H1 (cell line): ENCODE data around the gene TRNAU1AP. TPM values are rescaled to one million over a fixed set of nuclear protein-coding genes. Genes with fewer than 3 reads are reported as not detected.
A peak's percentile ranks its signal among the peaks of the same experiment; 100 is the strongest.

Experiments
- CTCF ChIA-PET: fragments of 300-600 bp; sonication (Branson Sonifier 250); formaldehyde crosslinking; loops from one replicate; lab custom pipeline; 2021; ENCODE audit not compliant: partially characterized antibody; lab: Charles Lee
- POLR2A ChIA-PET: fragments of 300-600 bp; sonication (Branson Sonifier 250); formaldehyde crosslinking; loops from one replicate; lab custom pipeline; 2021; ENCODE audit warnings: inconsistent platforms; ENCODE audit not compliant: partially characterized antibody; lab: Charles Lee
- DNase-seq, 2 experiments: peaks; one replicate each; pipeline versions ENCODE4 v3.0.0 to v3.0.0-alpha.2; 2010 to 2022; ENCODE audit warnings: low spot score in 2 of 2, low read depth in 1 of 2, mixed read lengths in 1 of 2
- FAIRE-seq: peaks from 2 replicates; lab custom pipeline; 2011; peaks lifted over from hg19 to GRCh38; lab: Jason Lieb, UNC
- H2AFZ ChIP-seq: 2 replicates; pipeline ENCODE4 v1.8.1; 2012; ENCODE audit warnings: low read length, inconsistent platforms
- H2AK5ac ChIP-seq: 2 replicates; pipeline ENCODE4 v1.6.1; 2013; ENCODE audit warnings: low read depth, low read length
- H2BK120ac ChIP-seq: replicated peaks from 2 replicates; pipeline ENCODE3; 2013; ENCODE audit warnings: low read depth, low read length, inconsistent platforms
- H2BK12ac ChIP-seq: 2 replicates; pipeline ENCODE4 v1.6.1; 2013; ENCODE audit warnings: low read depth, low read length
- H2BK15ac ChIP-seq: 2 replicates; pipeline ENCODE4 v1.6.1; 2013; ENCODE audit warnings: low read length
- H2BK20ac ChIP-seq: 2 replicates; pipeline ENCODE4 v1.6.1; 2013; ENCODE audit warnings: low read length
- H2BK5ac ChIP-seq: 2 replicates; pipeline ENCODE4 v1.6.1; 2013; ENCODE audit warnings: low read depth, low read length
- H3K14ac ChIP-seq: 2 replicates; pipeline ENCODE4 v1.6.1; 2013; ENCODE audit warnings: inconsistent platforms; ENCODE audit not compliant: insufficient read length
- H3K18ac ChIP-seq: 2 replicates; pipeline ENCODE4 v1.6.1; 2013; ENCODE audit warnings: low read length; ENCODE audit errors: extremely low read depth
- H3K23ac ChIP-seq: 2 replicates; pipeline ENCODE4 v1.6.1; 2013; ENCODE audit warnings: inconsistent platforms; ENCODE audit not compliant: insufficient read length
- H3K23me2 ChIP-seq: 2 replicates; pipeline ENCODE4 v1.6.1; 2013; ENCODE audit warnings: low read depth, low read length
- H3K27ac ChIP-seq: 2 replicates; pipeline ENCODE4 v1.6.1; 2011; ENCODE audit warnings: low read depth, low read length, inconsistent platforms
- H3K27me3 ChIP-seq, 4 experiments: replicated peaks in 1 of 4; 1 replicate in 1 of 4; 2 replicates in 3 of 4; pipeline versions ENCODE4 v1.6.1 to v1.8.1; 2011 to 2013; ENCODE audit warnings: low read length in 3 of 4, mild to moderate bottlenecking in 3 of 4, inconsistent platforms in 2 of 4, mixed read lengths in 2 of 4, moderate library complexity in 1 of 4; ENCODE audit not compliant: control insufficient read depth in 3 of 4, insufficient read depth in 3 of 4; ENCODE audit errors: extremely low read depth in 1 of 4
- H3K36me3 ChIP-seq, 4 experiments: 2 replicates each; pipeline versions ENCODE4 v1.6.1 to v1.8.1; 2011 to 2013; ENCODE audit warnings: mild to moderate bottlenecking in 4 of 4, low read length in 3 of 4, moderate library complexity in 2 of 4, control low read depth in 1 of 4, inconsistent platforms in 1 of 4; ENCODE audit not compliant: insufficient read depth in 4 of 4, control insufficient read depth in 2 of 4
- H3K4ac ChIP-seq: replicated peaks from 2 replicates; pipeline ENCODE3; 2013; ENCODE audit warnings: low read length, low read depth, mixed read lengths, inconsistent platforms; ENCODE audit not compliant: insufficient read length
- H3K4me1 ChIP-seq, 4 experiments: replicated peaks in 1 of 4; 1 replicate in 1 of 4; 2 replicates in 3 of 4; pipeline versions ENCODE4 v1.6.1 to v1.8.1; 2011 to 2013; ENCODE audit warnings: low read length in 3 of 4, inconsistent platforms in 2 of 4, mixed read lengths in 1 of 4; ENCODE audit not compliant: insufficient read depth in 4 of 4, control insufficient read depth in 3 of 4
- H3K4me2 ChIP-seq, 2 experiments: 2 replicates each; pipeline versions ENCODE4 v1.6.1 to v1.8.1; 2011 to 2013; ENCODE audit warnings: low read depth in 2 of 2, low read length in 2 of 2, control low read depth in 1 of 2, inconsistent platforms in 1 of 2, mild to moderate bottlenecking in 1 of 2; ENCODE audit not compliant: insufficient read depth in 1 of 2
- H3K4me3 ChIP-seq, 4 experiments: fragments of 200-600, 300-600 bp in 1 of 4; sonication (generic), shearing (Covaris generic), sonication (Bioruptor Twin) in 1 of 4; 2 replicates each; pipeline versions ENCODE4 v1.5.1 to v1.8.1; 2011 to 2016; ENCODE audit warnings: low read length in 4 of 4, low read depth in 3 of 4, control low read depth in 2 of 4, inconsistent platforms in 2 of 4, mild to moderate bottlenecking in 2 of 4, mixed read lengths in 1 of 4, moderate library complexity in 1 of 4; ENCODE audit not compliant: insufficient read depth in 2 of 4; ENCODE audit errors: extremely low read depth in 1 of 4
- H3K56ac ChIP-seq: replicated peaks from 2 replicates; pipeline ENCODE3; 2013; ENCODE audit warnings: low read depth, mild to moderate bottlenecking, mixed read lengths, low read length, inconsistent platforms; ENCODE audit not compliant: insufficient read length
- H3K79me1 ChIP-seq: 2 replicates; pipeline ENCODE4 v1.6.1; 2013; ENCODE audit warnings: low read depth, low read length, control low read depth
- H3K79me2 ChIP-seq, 2 experiments: 2 replicates each; pipeline versions ENCODE4 v1.6.1 to v1.8.1; 2012 to 2013; ENCODE audit warnings: low read length in 2 of 2, mild to moderate bottlenecking in 2 of 2, inconsistent platforms in 1 of 2; ENCODE audit not compliant: insufficient read depth in 2 of 2, control insufficient read depth in 1 of 2
- H3K9ac ChIP-seq, 4 experiments: replicated peaks in 1 of 4; 1 replicate in 1 of 4; 2 replicates in 3 of 4; pipeline versions ENCODE4 v1.6.1 to v1.8.1; 2011 to 2013; ENCODE audit warnings: low read depth in 3 of 4, low read length in 3 of 4, control low read depth in 2 of 4, mild to moderate bottlenecking in 2 of 4, moderate library complexity in 2 of 4, inconsistent platforms in 1 of 4; ENCODE audit errors: extremely low read depth in 1 of 4
- H3K9me3 ChIP-seq, 2 experiments: 2 replicates each; pipeline versions ENCODE4 v1.6.1 to v1.8.1; 2012 to 2013; ENCODE audit warnings: mild to moderate bottlenecking in 2 of 2, moderate library complexity in 2 of 2, control low read depth in 1 of 2, inconsistent platforms in 1 of 2, low read depth in 1 of 2, low read length in 1 of 2, mixed read lengths in 1 of 2; ENCODE audit not compliant: insufficient read depth in 2 of 2
- H4K20me1 ChIP-seq, 2 experiments: replicated peaks in 1 of 2; 2 replicates each; pipeline versions ENCODE3 to v1.8.1; 2011 to 2013; ENCODE audit warnings: inconsistent platforms in 2 of 2, low read length in 2 of 2, mild to moderate bottlenecking in 1 of 2; ENCODE audit not compliant: insufficient read depth in 2 of 2, control insufficient read depth in 1 of 2
- H4K5ac ChIP-seq: 2 replicates; pipeline ENCODE4 v1.6.1; 2013; ENCODE audit warnings: low read length, low read depth, mixed read lengths, inconsistent platforms; ENCODE audit not compliant: insufficient read length
- H4K8ac ChIP-seq: 2 replicates; pipeline ENCODE4 v1.8.0; 2013; ENCODE audit warnings: mild to moderate bottlenecking, moderate library complexity, low read length, inconsistent platforms; ENCODE audit not compliant: insufficient read depth; ENCODE audit errors: extremely low read depth
- H4K91ac ChIP-seq: replicated peaks from 2 replicates; pipeline ENCODE3; 2013; ENCODE audit warnings: low read length, mixed read lengths, inconsistent platforms; ENCODE audit not compliant: insufficient read length
- GABPA ChIP-seq: IDR thresholded peaks from 2 replicates; pipeline ENCODE4 v1.6.1; 2011; ENCODE audit warnings: mild to moderate bottlenecking, low read length, moderate library complexity, borderline replicate concordance; ENCODE audit not compliant: insufficient read depth
- SUZ12 ChIP-seq: fragments of 200-600 bp; sonication (generic); IDR thresholded peaks from 2 replicates; pipeline ENCODE4 v1.6.1; 2012; ENCODE audit warnings: mild to moderate bottlenecking, inconsistent platforms, low read length, moderate library complexity, mixed read lengths
- ZNF274 ChIP-seq: IDR thresholded peaks from 2 replicates; pipeline ENCODE4 v1.7.0; 2012; ENCODE audit warnings: low read length, borderline replicate concordance; ENCODE audit errors: extremely low read depth
- WGBS, 2 experiments: shearing (Covaris generic) in 1 of 2; methylation state at CpG; one replicate each; pipeline versions ENCODE4 v1.1.6 to v1.1.7; 2013 to 2015; ENCODE audit warnings: low lambda C conversion rate in 2 of 2, mixed read lengths in 2 of 2, inconsistent platforms in 1 of 2, low coverage in 1 of 2, missing lambda C conversion rate in 1 of 2; ENCODE audit not compliant: insufficient replicate concordance in 2 of 2, insufficient coverage in 1 of 2, insufficient read length in 1 of 2; ENCODE audit errors: extremely low coverage in 1 of 2, missing lambda C conversion rate in 1 of 2; 5-methylcytosine and 5-hydroxymethylcytosine counted together
- polyA plus RNA-seq, 7 experiments: library from polyadenylated mRNA; depleted of rRNA in 3 of 7; stranded (reverse) in 5 of 7; unstranded in 2 of 7; fragments of >200 nt in 5 of 7; fragments of 200-250 nt in 2 of 7; gene quantifications; 1 replicate in 5 of 7; 2 replicates in 1 of 7; 4 replicates in 1 of 7; pipeline versions ENCODE4 v1.2.1 to v1.2.3, GENCODE V29; 2011 to 2013; ENCODE audit warnings: missing spikeins in 2 of 7, mixed read lengths in 2 of 7
- total RNA-seq: library from RNA; stranded (reverse); fragmentation: NEBNext Ultra II Directional; extraction: Animal tissue kit (Norgen Biotek cat#: 25700); gene quantifications from 2 replicates; pipeline ENCODE4 v1.2.1, GENCODE V29; 2021

The TRNAU1AP gene
- total and polyA plus RNA-seq, 2 of the 8 experiments (the other 6 are each of a cell fraction or from before 2014, with no cell fraction given): 35.2 to 37.1 TPM

GRCh38 chr1:28517649-28517999, 35.3 kb upstream of the TRNAU1AP start:
- H2BK12ac ChIP-seq: no peak overlapping the region
- H3K23ac ChIP-seq: no peak overlapping the region
- H2BK20ac ChIP-seq: no peak overlapping the region
- no peak overlapping the region for H2BK5ac ChIP-seq
- DNase-seq (peak in 1 of 2 experiments; percentile 66), FAIRE-seq (no peak)
- H2AFZ ChIP-seq: no peak overlapping the region
- peak overlapping the region in 1 of 4 experiments; percentile 83; a peak in 5 of 8 replicates for H3K4me3 ChIP-seq
- peak overlapping the region; percentile 24; the same call in 1 of the 2 replicates for H3K27ac ChIP-seq
- H3K4me2 ChIP-seq: peak overlapping the region; percentile 62 to 97; a peak in 3 of 4 replicates
- peaks cover 6% of the 10 kb centered on the region for H3K23me2 ChIP-seq
- peaks cover 10% of the 10 kb centered on the region for H3K79me1 ChIP-seq
- H3K9me3 ChIP-seq: no peaks in the 10 kb centered on the region
- 0 out of 2 replicates have a peak overlapping the region, but pooled peaks have one; percentile 0 for H2AK5ac ChIP-seq
- peaks cover 3 to 7% of the 10 kb centered on the region in 2 experiments for H4K20me1 ChIP-seq
- no peak for TF ChIP-seq ZNF274
- TF ChIP-seq SUZ12: no peak
- TF ChIP-seq GABPA: no peak
- TF ChIP-seq, all 59 proteins: peak for 0
- no peak overlapping the region for H4K8ac ChIP-seq
- no peak overlapping the region for H3K14ac ChIP-seq
- no peak overlapping the region for H3K56ac ChIP-seq
- H4K5ac ChIP-seq: no peak overlapping the region
- CTCF ChIA-PET: interaction anchor here (0.7 to 8.0 kb wide), 15 partner anchors 8 to 580 kb away, joined by 3 to 59 read pairs (median 4); partner anchors contain the start of gene TRNAU1AP
- no peak overlapping the region for H4K91ac ChIP-seq
- H2BK120ac ChIP-seq: no peak overlapping the region
- H3K18ac ChIP-seq: no peak overlapping the region
- POLR2A ChIA-PET: interaction anchor here (1.5 to 31.3 kb wide), 11 partner anchors 9 to 269 kb away, joined by 5 to 660 read pairs (median 11); partner anchors contain the start of genes RAB42, RCC1, RNU11 and TRNAU1AP
- peaks cover 0 to 11% (median 0%) of the 10 kb centered on the region in 4 experiments; a peak in 2 of 8 replicates for H3K36me3 ChIP-seq
- H3K27me3 ChIP-seq: no peaks in the 10 kb centered on the region
- no peak overlapping the region for H3K9ac ChIP-seq
- no peak overlapping the region for H2BK15ac ChIP-seq
- peaks cover 14 to 38% of the 10 kb centered on the region in 2 experiments; a peak in 3 of 4 replicates for H3K79me2 ChIP-seq
- peaks cover 7 to 16% (median 11%) of the 10 kb centered on the region in 4 experiments for H3K4me1 ChIP-seq
- 32% methylated on average over 7 of the region's 7 CpGs; no CpG with 5 or more reads in 1 of the 2 experiments for WGBS, 2 experiments
- H3K4ac ChIP-seq: no peak overlapping the region
